GM19023 (cell line): Measurements from ENCODE around the gene PLXNB3.
A peak's percentile ranks its signal among the peaks of the same experiment; 100 is the strongest.
"Not testable (repeated sequence)": the region's sequence is repeated elsewhere in the genome, so short reads cannot be mapped to it uniquely, and the experiment has no call there.

ENCODE experiments used
- ATAC-seq: cut with Tn5 transposase; IDR thresholded peaks from one replicate; pipeline ENCODE4 v1.9.1; 2021; ENCODE audit warnings: mild to moderate bottlenecking, moderate library complexity; ENCODE audit not compliant: unreplicated experiment

The PLXNB3 gene

GRCh38 chrX:153763989-153764755 is at the start of gene PLXNB3:
Gene PLXNB3, plus strand, starts transcription at chrX:153764249. Its CDS starts 1,287 bp downstream, at chrX:153765536.
- peak; percentile 76 for ATAC-seq

- ATAC-seq, result no peak
Observed at GRCh38 chrX:153714256-153714655, 49.8 kb upstream of the PLXNB3 start.

DNA sequence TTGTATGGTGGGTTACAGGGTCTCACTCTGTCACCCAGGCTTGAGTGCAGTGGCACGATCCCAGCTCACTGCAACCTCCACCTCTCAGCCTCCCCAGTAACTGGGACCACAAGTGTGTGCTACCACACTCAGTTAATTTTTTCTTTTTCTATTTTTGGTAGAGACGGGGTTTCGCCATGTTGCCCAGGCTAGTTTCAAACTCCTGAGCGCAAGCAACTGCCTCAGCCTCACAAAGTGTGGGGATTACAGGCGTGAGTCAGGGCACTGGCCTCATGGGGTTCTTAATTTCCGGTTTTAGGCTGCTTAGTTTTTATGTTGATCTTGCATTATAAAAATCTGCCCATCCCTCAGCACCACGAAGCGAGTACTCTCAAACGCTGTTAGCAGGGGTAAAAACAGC is 46.6 kb upstream of the PLXNB3 start:
- ATAC-seq, result no peak

GRCh38 chrX:153719238-153719637 is 44.8 kb upstream of the PLXNB3 start:
- ATAC-seq, result no peak

DNA sequence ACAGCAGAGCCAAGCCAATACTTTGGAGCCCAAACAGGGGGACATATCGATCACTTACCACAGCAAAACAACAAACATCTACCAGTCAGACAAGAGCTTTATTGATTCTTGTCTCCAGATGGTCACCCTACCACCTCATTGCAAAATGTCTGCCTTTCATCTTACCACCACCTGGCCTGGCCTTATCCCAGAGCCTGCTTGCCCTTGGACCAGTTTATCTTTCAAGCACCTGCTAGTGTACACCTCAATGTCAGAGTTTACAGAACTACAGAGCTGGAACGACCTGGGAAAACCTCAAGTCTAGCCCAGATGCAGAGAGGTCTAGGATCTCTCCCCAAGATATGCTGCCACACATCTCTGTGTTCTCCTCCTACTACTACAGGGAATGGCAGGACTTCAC is 44.3 kb upstream of the PLXNB3 start:
- no peak for ATAC-seq

GRCh38 chrX:153722704-153723350 is 41.2 kb upstream of the PLXNB3 start:
- ATAC-seq, result no peak

DNA sequence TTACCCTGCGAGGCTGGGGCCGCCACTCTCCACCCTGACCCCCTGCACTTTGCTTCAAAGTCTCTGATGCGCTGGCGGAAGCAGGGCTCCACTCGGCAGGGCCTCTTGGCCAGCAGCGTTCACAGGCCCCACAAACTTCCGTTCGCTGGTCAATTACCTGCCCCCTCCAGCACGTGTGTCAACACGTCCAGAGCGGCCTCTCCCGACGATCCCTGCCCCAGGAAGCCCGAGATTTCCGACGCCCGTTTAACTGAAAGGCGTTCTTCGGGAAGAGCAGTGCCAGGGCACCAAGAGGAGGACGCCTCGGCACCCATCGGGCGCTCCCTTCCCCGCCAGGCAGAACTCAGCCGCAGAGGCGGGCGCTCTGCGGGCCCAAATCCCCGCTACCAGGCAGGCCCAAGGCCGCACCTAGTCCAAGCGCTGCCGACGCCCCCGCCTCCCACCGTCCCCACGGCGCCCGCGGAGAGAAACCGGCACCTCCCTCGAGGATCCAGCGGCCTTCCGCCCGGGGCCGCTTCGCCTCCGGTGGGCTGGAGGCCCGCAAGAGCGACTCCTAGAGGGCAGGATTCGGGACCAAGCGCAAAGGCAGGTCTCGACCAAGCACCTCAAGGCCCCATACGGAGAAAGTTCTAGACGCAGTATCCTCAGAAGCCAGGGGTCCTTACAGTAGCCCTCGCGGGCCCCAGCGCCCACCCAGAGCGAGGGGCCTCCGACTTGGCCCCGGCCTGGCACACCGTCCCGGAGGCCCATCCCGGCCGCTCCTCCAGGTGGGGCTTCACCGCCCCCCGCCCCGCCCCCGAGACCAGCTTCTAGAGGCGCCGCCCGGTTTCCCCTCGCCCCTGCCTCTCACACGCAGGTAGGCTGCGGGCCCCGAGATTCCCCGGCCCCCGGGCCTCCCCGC is 40.4 kb upstream of the PLXNB3 start:
- peak; percentile 32 for ATAC-seq

DNA sequence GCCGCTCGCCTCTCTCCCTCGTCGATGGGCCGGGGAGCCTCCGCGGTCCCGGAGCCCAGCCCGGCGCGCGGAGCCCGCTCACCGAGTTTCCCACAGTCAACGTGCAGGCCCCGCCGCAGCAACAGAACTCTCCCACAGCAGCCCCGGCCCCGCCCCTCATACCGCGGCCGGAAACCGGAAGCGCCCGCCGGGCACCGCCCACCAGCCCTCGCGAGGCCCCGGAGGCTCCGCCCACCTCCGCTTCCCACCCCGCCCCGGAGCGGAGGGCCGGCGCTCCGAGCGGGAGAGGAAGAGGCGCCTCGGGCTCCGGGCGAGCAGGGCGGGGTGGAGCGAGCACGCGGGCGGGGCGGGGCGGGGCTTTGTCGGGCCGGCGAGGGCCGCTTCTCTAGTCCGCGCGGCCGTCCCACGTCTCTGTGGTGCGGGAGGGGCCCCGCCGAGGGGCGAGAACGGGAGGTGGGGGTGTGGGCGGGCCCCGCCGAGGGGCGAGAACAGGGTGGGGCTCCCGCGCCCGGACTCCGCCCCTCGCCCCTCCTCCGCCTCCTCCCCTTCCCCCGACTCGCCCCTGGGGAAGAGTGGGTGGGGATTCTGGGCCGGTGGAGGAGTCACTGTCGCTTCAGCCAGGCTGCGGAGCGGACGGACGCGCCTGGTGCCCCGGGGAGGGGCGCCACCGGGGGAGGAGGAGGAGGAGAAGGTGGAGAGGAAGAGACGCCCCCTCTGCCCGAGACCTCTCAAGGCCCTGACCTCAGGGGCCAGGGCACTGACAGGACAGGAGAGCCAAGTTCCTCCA is 39.6 kb upstream of the PLXNB3 start, which contains the start of the genes ABCD1 and BCAP31:
Gene ABCD1, plus strand, starts transcription at position 605 of the 787 bp plus-strand sequence. CDS start 411 bp downstream, outside the sequence.
Gene BCAP31, minus strand, starts transcription at position 136 of the 787 bp plus-strand sequence. CDS start 1,143 bp downstream, outside the sequence.
- ATAC-seq, result peak; percentile 52

DNA sequence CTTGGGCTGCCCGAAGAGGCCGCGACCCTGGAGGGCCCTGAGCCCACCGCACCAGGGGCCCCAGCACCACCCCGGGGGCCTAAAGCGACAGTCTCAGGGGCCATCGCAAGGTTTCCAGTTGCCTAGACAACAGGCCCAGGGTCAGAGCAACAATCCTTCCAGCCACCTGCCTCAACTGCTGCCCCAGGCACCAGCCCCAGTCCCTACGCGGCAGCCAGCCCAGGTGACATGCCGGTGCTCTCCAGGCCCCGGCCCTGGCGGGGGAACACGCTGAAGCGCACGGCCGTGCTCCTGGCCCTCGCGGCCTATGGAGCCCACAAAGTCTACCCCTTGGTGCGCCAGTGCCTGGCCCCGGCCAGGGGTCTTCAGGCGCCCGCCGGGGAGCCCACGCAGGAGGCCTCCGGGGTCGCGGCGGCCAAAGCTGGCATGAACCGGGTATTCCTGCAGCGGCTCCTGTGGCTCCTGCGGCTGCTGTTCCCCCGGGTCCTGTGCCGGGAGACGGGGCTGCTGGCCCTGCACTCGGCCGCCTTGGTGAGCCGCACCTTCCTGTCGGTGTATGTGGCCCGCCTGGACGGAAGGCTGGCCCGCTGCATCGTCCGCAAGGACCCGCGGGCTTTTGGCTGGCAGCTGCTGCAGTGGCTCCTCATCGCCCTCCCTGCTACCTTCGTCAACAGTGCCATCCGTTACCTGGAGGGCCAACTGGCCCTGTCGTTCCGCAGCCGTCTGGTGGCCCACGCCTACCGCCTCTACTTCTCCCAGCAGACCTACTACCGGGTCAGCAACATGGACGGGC is 38.8 kb upstream of the PLXNB3 start:
- ATAC-seq, result peak; percentile 4

GRCh38 chrX:153725832-153726285 is 38.2 kb upstream of the PLXNB3 start:
- ATAC-seq, result no peak

DNA sequence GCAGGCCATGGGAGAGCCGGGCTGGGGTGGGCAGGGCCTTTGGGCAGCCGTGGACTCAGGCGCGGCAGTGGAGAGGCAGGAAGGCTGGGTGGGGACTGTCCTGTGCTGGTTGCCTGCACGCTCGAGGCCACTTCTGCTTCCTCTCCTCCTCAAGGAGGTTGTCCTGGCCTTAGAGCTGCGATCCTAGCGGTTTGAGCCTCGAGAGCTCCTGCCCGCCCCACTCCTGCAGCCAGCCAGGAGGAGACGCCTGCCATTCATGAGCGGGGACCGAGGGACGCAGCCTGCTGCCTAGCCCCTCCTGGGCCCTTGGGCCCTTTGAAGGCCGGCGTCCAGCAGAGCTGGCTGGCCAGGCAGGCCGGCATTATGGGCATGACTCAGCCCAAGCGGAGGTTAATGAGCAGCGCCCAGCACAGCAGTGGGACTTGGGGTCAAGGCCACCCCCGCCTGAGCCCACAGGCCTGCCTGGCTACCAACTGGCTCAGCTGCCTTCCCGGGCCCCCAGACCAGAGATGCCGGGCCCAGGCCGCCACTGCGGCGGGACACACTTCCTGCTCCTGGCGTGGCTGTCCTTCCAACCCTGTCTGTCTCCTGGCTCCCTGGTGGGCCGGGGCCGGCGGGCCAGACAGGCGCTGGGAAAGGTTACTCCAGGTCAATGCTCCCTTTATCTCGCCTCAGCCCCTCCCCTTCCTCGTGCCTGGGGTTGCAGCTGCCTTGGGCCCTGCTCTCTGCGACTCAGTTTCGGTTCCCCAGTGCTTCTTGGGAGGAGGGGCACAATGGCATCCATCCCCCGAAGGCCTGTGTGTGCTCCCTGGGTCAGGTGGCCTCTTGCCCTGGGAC is 37.5 kb upstream of the PLXNB3 start:
- peak; percentile 47 for ATAC-seq

DNA sequence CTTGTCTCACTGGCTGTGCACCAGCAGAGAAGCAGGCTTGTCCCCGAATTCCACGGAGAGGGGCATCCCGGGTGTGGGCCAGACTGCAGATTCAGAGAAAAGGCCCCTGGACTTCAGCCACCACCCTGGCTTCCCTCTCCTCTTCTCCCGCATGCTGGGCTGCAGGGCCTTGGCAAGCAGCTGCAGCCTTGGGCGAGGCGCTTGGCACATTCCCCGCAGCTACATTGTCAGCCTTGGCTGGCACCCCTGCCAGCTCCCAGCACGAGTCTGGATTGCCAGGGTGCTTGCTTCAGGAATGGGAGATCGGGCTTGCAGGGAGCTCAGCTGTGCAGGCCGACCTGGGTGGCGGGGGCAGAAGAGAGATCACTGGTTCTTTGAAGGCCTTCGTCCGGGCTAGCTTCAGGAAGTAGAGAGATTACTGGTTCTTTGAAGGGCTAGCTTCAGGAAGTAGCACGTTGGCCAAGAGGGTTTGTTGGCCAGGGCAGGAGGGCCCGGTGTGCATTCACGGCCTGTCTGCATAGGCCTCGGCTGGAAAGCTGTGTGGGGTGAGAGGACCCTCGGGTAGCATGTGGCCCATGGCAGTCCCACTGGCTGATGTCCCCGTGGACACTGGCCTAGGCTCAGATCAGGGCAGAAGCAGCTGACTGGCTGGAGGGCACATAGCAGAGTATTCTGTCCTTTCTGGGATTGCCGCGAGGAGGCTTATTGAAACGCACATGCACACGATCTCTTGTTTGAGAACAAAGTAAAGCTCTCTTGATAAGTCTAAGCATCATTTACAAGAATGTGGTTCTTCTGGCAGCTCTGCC is 36.7 kb upstream of the PLXNB3 start:
- no peak for ATAC-seq

DNA sequence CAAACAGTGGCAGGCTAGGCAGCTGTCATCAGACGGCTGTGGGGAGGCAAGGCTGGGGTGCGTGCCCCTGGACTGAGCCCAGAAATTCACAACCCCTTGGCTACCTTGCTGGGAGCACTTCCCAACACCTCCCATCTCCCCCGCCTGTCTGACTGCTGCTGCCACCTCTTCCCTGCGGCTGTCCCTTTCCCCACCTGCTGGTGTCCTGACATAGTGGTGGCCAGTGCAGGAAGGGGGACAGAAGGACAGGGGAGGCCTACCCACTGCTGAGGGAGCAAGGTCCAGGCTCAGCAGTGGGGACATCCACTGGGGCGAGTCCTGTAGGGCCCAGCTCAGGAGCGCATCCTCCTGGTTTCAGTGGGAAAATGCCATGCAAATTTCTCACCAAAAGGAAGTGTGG is 36.0 kb upstream of the PLXNB3 start:
- no peak for ATAC-seq

- no peak for ATAC-seq
Observed at GRCh38 chrX:153728951-153729631, 35.0 kb upstream of the PLXNB3 start.

- ATAC-seq, result not testable (repeated sequence)
Observed at GRCh38 chrX:153730115-153730514, 33.9 kb upstream of the PLXNB3 start.

DNA sequence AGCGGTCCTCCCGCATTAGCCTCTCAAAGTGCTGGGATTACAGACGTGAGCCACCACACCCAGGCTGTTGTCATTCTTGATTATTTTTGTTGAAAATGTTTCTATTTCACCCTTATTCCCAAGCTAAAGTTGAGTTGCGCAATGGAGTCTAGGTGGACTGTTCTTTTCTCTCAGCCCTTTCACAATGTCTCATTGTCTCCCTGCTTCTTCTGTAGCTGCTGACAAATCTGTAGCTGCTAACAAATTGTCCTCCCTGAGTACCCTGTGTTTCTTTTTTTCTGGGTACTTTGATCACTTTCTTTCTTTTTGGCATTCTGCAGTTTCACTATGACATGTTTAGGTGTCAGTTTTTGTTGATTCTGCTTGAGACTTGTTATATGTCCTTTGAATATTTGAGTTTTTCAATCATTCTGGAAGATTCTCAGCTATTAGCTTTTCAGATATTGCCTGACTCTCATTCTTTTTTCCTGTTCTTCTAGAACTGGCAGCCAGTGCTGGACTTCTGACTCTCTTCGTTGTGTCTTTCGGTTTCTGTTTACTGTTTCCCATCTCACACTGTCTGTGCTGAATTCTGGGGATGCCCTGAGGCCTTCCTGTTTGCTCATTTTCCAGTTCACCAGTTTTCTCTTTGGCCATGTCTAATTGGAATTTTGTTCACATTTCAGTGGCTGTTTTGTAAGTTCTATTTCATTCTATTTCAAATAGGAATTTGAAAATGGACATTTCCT is 32.8 kb upstream of the PLXNB3 start:
- ATAC-seq, result no peak

GRCh38 chrX:153731845-153732215 is 32.2 kb upstream of the PLXNB3 start:
- no peak for ATAC-seq
